Stomach (tissue), 4 donors: Measurements from ENCODE around the gene SAP25.

ENCODE experiments used
- CTCF ChIP-seq, 7 experiments: fragments of 450-650 bp in 4 of 7; fragments of 200-600 bp in 3 of 7; sonication (generic) in 3 of 7; IDR thresholded peaks; one replicate each; pipeline ENCODE4 v1.5.1; 2016 to 2019; ENCODE audit warnings: antibody characterized with exemption in 7 of 7, control low read depth in 2 of 7, mild to moderate bottlenecking in 1 of 7
- EP300 ChIP-seq: sonication (generic); formaldehyde crosslinking; IDR thresholded peaks from one replicate; pipeline ENCODE4 v1.6.1; 2017; ENCODE audit warnings: antibody characterized with exemption
- POLR2A ChIP-seq, 4 donors: fragments of 450-650 bp; IDR thresholded peaks; one replicate each; pipeline ENCODE4 v1.6.1; 2016; ENCODE audit warnings: antibody characterized with exemption in 4 of 4, control low read depth in 2 of 4, mild to moderate bottlenecking in 1 of 4, moderate library complexity in 1 of 4
- POLR2AphosphoS5 ChIP-seq, 3 donors: sonication (generic); formaldehyde crosslinking; IDR thresholded peaks; one replicate each; pipeline ENCODE4 v1.6.1; 2016; ENCODE audit warnings: antibody characterized with exemption in 3 of 3

- TF ChIP-seq CTCF (IDR thresholded peaks at IDR 0.05) (no peak), POLR2A (IDR thresholded peaks at IDR 0.05) (no peak), POLR2AphosphoS5 (IDR thresholded peaks at IDR 0.05) (no peak), EP300 (no peak)
Observed at GRCh38 chr7:100577103-100577502, 3.4 kb upstream of the SAP25 start.
